CD8-positive, alpha-beta memory T cell (primary cell): ENCODE measurements around the gene ATP5MK. TPM values are rescaled to one million over a fixed set of nuclear protein-coding genes. Genes with fewer than 3 reads are reported as not detected.
"Not testable (repeated sequence)": the region's sequence is repeated elsewhere in the genome, so short reads cannot be mapped to it uniquely, and the experiment has no call there.

Experiments used
- CTCF ChIA-PET: fragments of 350-600 bp; sonication (Branson Sonifier 250); formaldehyde crosslinking; loops from one replicate; lab custom pipeline; 2021; ENCODE audit warnings: antibody characterized with exemption; lab: Charles Lee
- POLR2A ChIA-PET: fragments of 350-600 bp; sonication (Branson Sonifier 250); formaldehyde crosslinking; loops from one replicate; lab custom pipeline; 2021; ENCODE audit warnings: antibody characterized with exemption; lab: Charles Lee
- DNase-seq, 5 donors: peaks; one replicate each; pipeline versions ENCODE4 v3.0.0 to v3.0.0-alpha.2; 2020 to 2022; ENCODE audit warnings: mixed read lengths in 1 of 5
- H3K27ac ChIP-seq: one replicate; pipeline ENCODE4 v1.7.0; 2013; ENCODE audit warnings: low read depth, mild to moderate bottlenecking, low read length, moderate library complexity
- H3K27me3 ChIP-seq: 2 replicates; pipeline ENCODE4 v1.7.0; 2013; ENCODE audit warnings: low read length, mild to moderate bottlenecking; ENCODE audit not compliant: insufficient read depth, poor library complexity, severe bottlenecking
- H3K36me3 ChIP-seq: 2 replicates; pipeline ENCODE4 v1.7.0; 2013; ENCODE audit warnings: mild to moderate bottlenecking, low read length, moderate library complexity; ENCODE audit not compliant: insufficient read depth
- H3K4me1 ChIP-seq: 2 replicates; pipeline ENCODE4 v1.7.0; 2013; ENCODE audit warnings: mild to moderate bottlenecking, low read length, moderate library complexity; ENCODE audit not compliant: insufficient read depth
- H3K4me3 ChIP-seq: 2 replicates; pipeline ENCODE4 v1.7.0; 2013; ENCODE audit warnings: mild to moderate bottlenecking, low read length
- H3K9me3 ChIP-seq: 2 replicates; pipeline ENCODE4 v1.7.0; 2013; ENCODE audit warnings: mild to moderate bottlenecking, low read length
- H3K27ac Mint-ChIP-seq, 8 donors: one replicate each; pipeline ENCODE4 v1.8.0; 2020 to 2021; ENCODE audit warnings: mixed read lengths in 8 of 8, mild to moderate bottlenecking in 6 of 8, inconsistent platforms in 3 of 8, moderate library complexity in 3 of 8
- H3K27me3 Mint-ChIP-seq, 2 donors: one replicate each; pipeline ENCODE4 v1.8.0; 2020 to 2021; ENCODE audit warnings: mixed read lengths in 2 of 2, mild to moderate bottlenecking in 1 of 2, moderate library complexity in 1 of 2
- H3K36me3 Mint-ChIP-seq, 3 donors: one replicate each; pipeline ENCODE4 v1.8.0; 2020 to 2021; ENCODE audit warnings: mixed read lengths in 3 of 3, inconsistent platforms in 1 of 3, mild to moderate bottlenecking in 1 of 3
- H3K4me1 Mint-ChIP-seq, 3 donors: one replicate each; pipeline ENCODE4 v1.8.0; 2020 to 2021; ENCODE audit warnings: mixed read lengths in 3 of 3, inconsistent platforms in 1 of 3, mild to moderate bottlenecking in 1 of 3
- H3K4me3 Mint-ChIP-seq, 7 donors: one replicate each; pipeline ENCODE4 v1.8.0; 2020 to 2021; ENCODE audit warnings: mixed read lengths in 7 of 7, mild to moderate bottlenecking in 6 of 7, moderate library complexity in 4 of 7, inconsistent platforms in 2 of 7
- H3K9me3 Mint-ChIP-seq, 5 donors: one replicate each; pipeline ENCODE4 v1.8.0; 2020 to 2022; ENCODE audit warnings: mixed read lengths in 5 of 5, mild to moderate bottlenecking in 3 of 5, moderate library complexity in 2 of 5, inconsistent platforms in 1 of 5
- polyA plus RNA-seq: library from polyadenylated mRNA; unstranded; fragments of 300-500 nt; fragmentation: Illumina TruSeq; gene quantifications from one replicate; pipeline ENCODE4 v1.2.3, GENCODE V29; 2021
- total RNA-seq, 2 experiments: library from RNA; stranded (reverse); gene quantifications; one replicate each; pipeline ENCODE4 v1.2.3, GENCODE V29; 2021

The ATP5MK gene
- total and polyA plus RNA-seq, 3 experiments from 2014 or later, result 438 to 553 (median 454) TPM

- no peaks in the 10 kb centered on the region for H3K9me3 ChIP-seq
- ChIA-PET POLR2A (interaction anchor here (0.5 to 2.2 kb wide), 7 partner anchors 10 to 1283 kb away, joined by 3 to 21 read pairs (median 4); partner anchors contain the start of gene PCGF6), CTCF (interaction anchor here (0.8 to 0.9 kb wide), 2 partner anchors 16 to 34 kb away, joined by 3 to 4 read pairs; no protein-coding TSS in a partner anchor)
- no peak for DNase-seq
- Mint-ChIP-seq H3K9me3 (no peaks in the 10 kb centered on the region), H3K27ac (peak overlapping the region; percentile 48 to 96 (median 91)), H3K4me1 (peaks cover 19 to 30% (median 28%) of the 10 kb centered on the region in 3 donors), H3K36me3 (peaks cover 0 to 12% (median 0%) of the 10 kb centered on the region in 3 donors), H3K4me3 (peak overlapping the region; percentile 90 to 99 (median 95)), H3K27me3 (no peaks in the 10 kb centered on the region)
- peaks cover 14% of the 10 kb centered on the region for H3K4me1 ChIP-seq
- peak overlapping the region; percentile 55 for H3K27ac ChIP-seq
- no peaks in the 10 kb centered on the region for H3K27me3 ChIP-seq
- H3K4me3 ChIP-seq, result peak overlapping the region; percentile 70
- no peaks in the 10 kb centered on the region for H3K36me3 ChIP-seq
These were observed 28.9 kb downstream of the ATP5MK start for GRCh38 chr10:103367379-103367781.

- H3K36me3 ChIP-seq, H3K27ac ChIP-seq, H3K4me3 Mint-ChIP-seq, H3K27me3 ChIP-seq, H3K4me1 ChIP-seq, POLR2A ChIA-PET, H3K4me1 Mint-ChIP-seq, H3K27me3 Mint-ChIP-seq, H3K36me3 Mint-ChIP-seq, H3K9me3 ChIP-seq, H3K4me3 ChIP-seq, H3K27ac Mint-ChIP-seq, H3K9me3 Mint-ChIP-seq, DNase-seq: not testable (repeated sequence)
- CTCF ChIA-PET, result interaction anchor here (1.2 kb wide), 1 partner anchor 10 kb away, joined by 3 read pairs; the partner anchor contains the start of gene PCGF6
These were observed 35.5 kb downstream of the ATP5MK start for GRCh38 chr10:103360791-103361190.

GRCh38 chr10:103359493-103359892, 36.8 kb downstream of the ATP5MK start:
- POLR2A ChIA-PET, H3K9me3 Mint-ChIP-seq: not testable (repeated sequence)

GRCh38 chr10:103355906-103356599, 40.2 kb downstream of the ATP5MK start:
- peaks cover 3 to 5% (median 5%) of the 10 kb centered on the region in 3 donors for H3K4me1 Mint-ChIP-seq
- CTCF ChIA-PET, result no interaction called here

More at GRCh38 chr10:103359493-103359892, 36.8 kb downstream of the ATP5MK start:
- H3K27me3 Mint-ChIP-seq, H3K4me3 Mint-ChIP-seq, H3K9me3 ChIP-seq, DNase-seq, H3K4me3 ChIP-seq, H3K27ac Mint-ChIP-seq, H3K4me1 Mint-ChIP-seq, H3K36me3 Mint-ChIP-seq, H3K4me1 ChIP-seq, CTCF ChIA-PET, H3K36me3 ChIP-seq, H3K27me3 ChIP-seq, H3K27ac ChIP-seq: not testable (repeated sequence)

GRCh38 chr10:103354567-103354966, 41.7 kb downstream of the ATP5MK start:
- H3K36me3 ChIP-seq, POLR2A ChIA-PET, H3K36me3 Mint-ChIP-seq, H3K9me3 Mint-ChIP-seq, DNase-seq, H3K9me3 ChIP-seq, H3K27me3 ChIP-seq, H3K4me3 ChIP-seq, H3K27ac Mint-ChIP-seq, H3K27ac ChIP-seq, CTCF ChIA-PET, H3K27me3 Mint-ChIP-seq: not testable (repeated sequence)
- peaks cover 10% of the 10 kb centered on the region for H3K4me1 ChIP-seq
- Mint-ChIP-seq H3K4me3 (peak overlapping the region in 1 of 7 donors; percentile 36), H3K4me1 (peaks cover 5 to 14% (median 5%) of the 10 kb centered on the region in 3 donors)

More at GRCh38 chr10:103355906-103356599, 40.2 kb downstream of the ATP5MK start:
- no peak overlapping the region for H3K27ac ChIP-seq
- H3K4me3 ChIP-seq, result no peak overlapping the region
- no peaks in the 10 kb centered on the region for H3K9me3 Mint-ChIP-seq
- POLR2A ChIA-PET, result interaction anchor here (0.6 kb wide), 1 partner anchor 11 kb away, joined by 4 read pairs; no protein-coding TSS in a partner anchor
- peaks cover 5% of the 10 kb centered on the region for H3K4me1 ChIP-seq
- H3K36me3 ChIP-seq, result no peaks in the 10 kb centered on the region
- no peaks in the 10 kb centered on the region for H3K27me3 Mint-ChIP-seq
- peaks cover 0 to 3% (median 0%) of the 10 kb centered on the region in 3 donors for H3K36me3 Mint-ChIP-seq
- no peak overlapping the region for H3K4me3 Mint-ChIP-seq
- H3K9me3 ChIP-seq, result no peaks in the 10 kb centered on the region
- H3K27me3 ChIP-seq, result no peaks in the 10 kb centered on the region
- DNase-seq, result no peak
- H3K27ac Mint-ChIP-seq, result no peak overlapping the region

GRCh38 chr10:103353281-103353680, 43.0 kb downstream of the ATP5MK start:
- no peak for DNase-seq
- Mint-ChIP-seq H3K36me3 (peaks cover 0 to 10% (median 0%) of the 10 kb centered on the region in 3 donors), H3K27me3 (no peaks in the 10 kb centered on the region), H3K9me3 (no peaks in the 10 kb centered on the region), H3K4me1 (peaks cover 8 to 22% (median 13%) of the 10 kb centered on the region in 3 donors), H3K27ac (peak overlapping the region in 1 of 8 donors; percentile 43), H3K4me3 (peak overlapping the region in 1 of 7 donors; percentile 70)
- ChIA-PET POLR2A (no interaction called here), CTCF (no interaction called here)
- H3K4me1 ChIP-seq, result peaks cover 10% of the 10 kb centered on the region
- H3K4me3 ChIP-seq, result no peak overlapping the region
- H3K36me3 ChIP-seq, result no peaks in the 10 kb centered on the region
- H3K27ac ChIP-seq, result no peak overlapping the region
- H3K9me3 ChIP-seq, result no peaks in the 10 kb centered on the region
- H3K27me3 ChIP-seq, result no peaks in the 10 kb centered on the region

- Histone ChIP-seq H3K4me3 (peak within 1 kb of the TSS; percentile 60), H3K4me1 (peaks cover 10% of the 10 kb centered on the region), H3K27me3 (no peaks in the 10 kb centered on the region), H3K27ac (peak within 1 kb of the TSS; percentile 64), H3K36me3 (peaks cover 8% of the 10 kb centered on the region), H3K9me3 (no peaks in the 10 kb centered on the region)
- Mint-ChIP-seq H3K4me1 (peaks cover 8 to 22% (median 13%) of the 10 kb centered on the region in 3 donors), H3K27me3 (no peaks in the 10 kb centered on the region), H3K36me3 (peaks cover 0 to 26% (median 1%) of the 10 kb centered on the region in 3 donors), H3K4me3 (peak within 1 kb of the TSS; percentile 89 to 99 (median 92)), H3K27ac (peak within 1 kb of the TSS; percentile 15 to 94 (median 88)), H3K9me3 (no peaks in the 10 kb centered on the region)
- DNase-seq, result peak; percentile 58 to 75 (median 66)
- ChIA-PET POLR2A (interaction anchor here (3.0 kb wide), 1 partner anchor 17 kb away, joined by 21 read pairs; the partner anchor contains the start of gene TAF5), CTCF (interaction anchor here (0.7 kb wide), 1 partner anchor 10 kb away, joined by 3 read pairs; no protein-coding TSS in a partner anchor)
These were observed 45.6 kb downstream of the ATP5MK start, which contains the start of gene PCGF6 for GRCh38 chr10:103350517-103351260. TSS of gene PCGF6 (minus strand) at chr10:103351140. CDS start at chr10:103351066, 74 bp downstream.
